WI38 (cell line): Measurements from ENCODE around the gene MAN1A1.

ENCODE experiments used
- H3K4me3 ChIP-seq: 2 replicates; pipeline ENCODE4 v1.5.1; 2011; ENCODE audit warnings: low read depth, mild to moderate bottlenecking, control low read depth, low read length
- CTCF ChIP-seq: IDR thresholded peaks from 2 replicates; pipeline ENCODE4 v1.5.1; 2012; ENCODE audit warnings: low read depth, mild to moderate bottlenecking, control low read depth, low read length

Gene MAN1A1

GRCh38 chr6:119312441-119312840 lies 37.1 kb downstream of the MAN1A1 start:
- no peak overlapping the region for H3K4me3 ChIP-seq
- no peak for TF ChIP-seq CTCF

- TF ChIP-seq CTCF, result no peak
- no peak overlapping the region for H3K4me3 ChIP-seq
These were observed 37.9 kb downstream of the MAN1A1 start for GRCh38 chr6:119311514-119312142.

GRCh38 chr6:119310486-119311036 lies 39.0 kb downstream of the MAN1A1 start:
- TF ChIP-seq CTCF, result no peak
- no peak overlapping the region for H3K4me3 ChIP-seq

- no peak for TF ChIP-seq CTCF
- no peak overlapping the region for H3K4me3 ChIP-seq
These were observed 40.4 kb downstream of the MAN1A1 start for GRCh38 chr6:119308991-119309657.

- H3K4me3 ChIP-seq, result no peak overlapping the region
- no peak for TF ChIP-seq CTCF
These were observed 41.5 kb downstream of the MAN1A1 start for GRCh38 chr6:119308048-119308570.

- no peak overlapping the region for H3K4me3 ChIP-seq
- no peak for TF ChIP-seq CTCF
These were observed 42.5 kb downstream of the MAN1A1 start for GRCh38 chr6:119307056-119307455.

GRCh38 chr6:119306396-119306968 lies 43.1 kb downstream of the MAN1A1 start:
- no peak overlapping the region for H3K4me3 ChIP-seq
- TF ChIP-seq CTCF, result no peak
